Smooth muscle cell (in vitro differentiated cells): ENCODE data around the gene SLCO3A1. TPM values are rescaled to one million over a fixed set of nuclear protein-coding genes. Genes with fewer than 3 reads are reported as not detected.

ENCODE experiments used
- DNase-seq: peaks from one replicate; lab custom pipeline; 2025; ENCODE audit not compliant: unreplicated experiment; lab: John Stamatoyannopoulos, UW
- H2AFZ ChIP-seq: fragments of 200-600 bp; sonication (generic); 2 replicates; pipeline ENCODE4 v1.6.0; 2016; ENCODE audit warnings: antibody characterized with exemption, low read depth, mild to moderate bottlenecking
- H3F3A ChIP-seq: fragments of 200-600 bp; sonication (generic); 2 replicates; pipeline ENCODE4 v1.6.0; 2017; ENCODE audit warnings: antibody characterized with exemption, low read depth
- H3K27ac ChIP-seq: fragments of 200-600 bp; sonication (generic); 2 replicates; pipeline ENCODE4 v1.5.1; 2016; ENCODE audit warnings: low read depth, mild to moderate bottlenecking
- H3K27me3 ChIP-seq: fragments of 200-600 bp; sonication (generic); 2 replicates; pipeline ENCODE4 v1.6.1; 2016; ENCODE audit warnings: low read depth, mild to moderate bottlenecking
- H3K36me3 ChIP-seq: fragments of 200-600 bp; sonication (generic); 2 replicates; pipeline ENCODE4 v1.5.1; 2016; ENCODE audit warnings: low read depth
- H3K4me1 ChIP-seq: fragments of 200-600 bp; sonication (generic); 2 replicates; pipeline ENCODE4 v1.5.1; 2016; ENCODE audit warnings: low read depth
- H3K4me2 ChIP-seq: fragments of 200-600 bp; sonication (generic); 2 replicates; pipeline ENCODE4 v1.6.0; 2016; ENCODE audit warnings: mild to moderate bottlenecking
- H3K4me3 ChIP-seq: fragments of 200-600 bp; sonication (generic); 2 replicates; pipeline ENCODE4 v1.5.1; 2016; ENCODE audit warnings: mild to moderate bottlenecking
- H3K79me2 ChIP-seq: fragments of 200-600 bp; sonication (generic); 2 replicates; pipeline ENCODE4 v1.6.0; 2016; ENCODE audit warnings: low read depth, mild to moderate bottlenecking
- H3K9ac ChIP-seq: fragments of 200-600 bp; sonication (generic); 2 replicates; pipeline ENCODE4 v1.6.0; 2016; ENCODE audit warnings: low read depth
- H3K9me3 ChIP-seq: fragments of 200-600 bp; sonication (generic); replicated peaks from 2 replicates; pipeline ENCODE4 v1.5.1; 2016; ENCODE audit warnings: low read depth
- H4K20me1 ChIP-seq: fragments of 200-600 bp; sonication (generic); 2 replicates; pipeline ENCODE4 v1.6.0; 2016; ENCODE audit warnings: low read depth
- CTCF ChIP-seq: fragments of 200-600 bp; sonication (generic); IDR thresholded peaks from 2 replicates; pipeline ENCODE4 v1.5.1; 2017; ENCODE audit warnings: borderline replicate concordance, mild to moderate bottlenecking, antibody characterized with exemption; ENCODE audit not compliant: insufficient read depth, poor library complexity, severe bottlenecking
- WGBS: methylation state at CpG from one replicate; pipeline ENCODE4 v1.1.7; 2016; ENCODE audit warnings: low lambda C conversion rate; 5-methylcytosine and 5-hydroxymethylcytosine counted together
- polyA plus RNA-seq: library from polyadenylated mRNA; unstranded; fragments of >200 nt; fragmentation: Nextera tagmentation; extraction: Ambion mirVana; gene quantifications from 2 replicates; pipeline ENCODE4 v1.2.1, GENCODE V29; 2016
- total RNA-seq: library from RNA; depleted of rRNA; stranded (reverse); fragments of >200 nt; gene quantifications from 2 replicates; pipeline ENCODE4 v1.2.3, GENCODE V29; 2014

SLCO3A1 gene
- total and polyA plus RNA-seq, 2 experiments from 2014 or later = 1.3 to 12.6 TPM

DNA sequence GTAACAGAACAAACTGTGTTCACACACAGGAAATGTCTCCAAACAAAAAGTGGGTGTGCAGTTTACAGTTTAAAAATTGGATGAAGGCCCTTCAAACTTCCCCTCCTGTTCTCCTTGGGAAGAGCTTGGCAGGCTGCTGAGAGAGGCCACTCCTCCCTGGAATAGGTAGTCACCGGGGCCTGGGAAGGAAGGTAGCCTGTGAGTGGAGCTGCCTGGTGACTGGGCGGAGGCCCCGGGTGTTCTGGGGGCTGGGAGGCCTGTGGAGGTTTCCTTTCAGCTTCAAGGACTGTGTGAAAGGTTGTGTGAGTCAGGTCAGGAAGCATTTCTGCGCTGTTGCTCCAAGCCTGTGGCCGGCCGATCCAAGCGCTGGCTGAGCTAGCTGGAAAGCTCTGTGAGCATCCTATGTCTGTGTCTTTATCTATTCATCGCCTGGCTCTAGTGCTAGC, 14.1 kb downstream of the SLCO3A1 start:
- H3F3A ChIP-seq = no peaks in the 10 kb centered on the region
- H3K27me3 ChIP-seq = no peaks in the 10 kb centered on the region
- 39% methylated on average over 8 of the region's 8 CpGs for WGBS
- H2AFZ ChIP-seq = no peak overlapping the region
- peak overlapping the region; percentile 59 for H3K27ac ChIP-seq
- no peak for DNase-seq
- H3K4me2 ChIP-seq = peak overlapping the region; percentile 20
- H4K20me1 ChIP-seq = no peaks in the 10 kb centered on the region
- no peak for TF ChIP-seq CTCF
- H3K79me2 ChIP-seq = no peaks in the 10 kb centered on the region
- no peaks in the 10 kb centered on the region for H3K36me3 ChIP-seq
- H3K4me3 ChIP-seq = no peak overlapping the region
- no peaks in the 10 kb centered on the region for H3K9me3 ChIP-seq
- H3K4me1 ChIP-seq = peaks cover 4% of the 10 kb centered on the region
- H3K9ac ChIP-seq = no peak overlapping the region

- no peak for TF ChIP-seq CTCF
- Histone ChIP-seq H3K79me2 (no peaks in the 10 kb centered on the region), H3K4me3 (no peak overlapping the region), H3K9me3 (no peaks in the 10 kb centered on the region), H2AFZ (no peak overlapping the region), H3K9ac (no peak overlapping the region), H3K4me1 (peaks cover 4% of the 10 kb centered on the region), H3K4me2 (no peak overlapping the region), H3K27ac (no peak overlapping the region), H3K36me3 (no peaks in the 10 kb centered on the region), H4K20me1 (no peaks in the 10 kb centered on the region), H3F3A (no peaks in the 10 kb centered on the region), H3K27me3 (no peaks in the 10 kb centered on the region)
- no peak for DNase-seq
- WGBS = 85% methylated on average over 6 of the region's 6 CpGs
These were observed 17.5 kb downstream of the SLCO3A1 start for GRCh38 chr15:91870876-91871537.

DNA sequence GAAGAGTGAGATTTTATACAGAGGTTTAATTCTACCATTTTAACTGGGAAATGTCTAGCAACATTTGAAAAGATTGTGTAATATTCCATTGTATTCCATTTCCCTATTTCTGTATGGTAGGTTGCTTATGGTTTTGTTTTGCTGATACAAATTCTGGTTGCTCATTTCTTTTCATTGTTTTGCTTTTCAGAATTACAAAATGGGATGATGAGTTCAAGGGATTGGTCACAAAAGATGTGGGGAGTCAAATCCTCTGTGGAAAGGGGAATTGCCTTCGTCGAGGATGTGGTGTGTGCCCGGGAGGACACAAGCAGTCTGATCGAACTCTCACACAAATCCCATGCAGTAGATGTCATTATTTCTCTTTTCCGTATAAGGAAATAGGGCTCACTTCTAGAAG, 18.3 kb downstream of the SLCO3A1 start:
- Histone ChIP-seq H3K27ac (no peak overlapping the region), H4K20me1 (no peaks in the 10 kb centered on the region), H3K36me3 (no peaks in the 10 kb centered on the region), H2AFZ (no peak overlapping the region), H3F3A (no peaks in the 10 kb centered on the region), H3K27me3 (no peaks in the 10 kb centered on the region), H3K9ac (no peak overlapping the region), H3K4me1 (peaks cover 4% of the 10 kb centered on the region), H3K4me3 (no peak overlapping the region), H3K79me2 (no peaks in the 10 kb centered on the region), H3K4me2 (no peak overlapping the region), H3K9me3 (no peaks in the 10 kb centered on the region)
- no peak for TF ChIP-seq CTCF
- 93% methylated on average over 5 of the region's 5 CpGs for WGBS
- DNase-seq = no peak
